HepG2 (cell line): ENCODE results near the gene LZTS2.

ENCODE experiments used
- ARNT ChIP-seq: fragments of 450-650 bp; IDR thresholded peaks from 2 replicates; pipeline ENCODE4 v1.6.1; 2017
- CTCF ChIP-seq: sonication (generic); formaldehyde crosslinking; IDR thresholded peaks from 2 replicates; pipeline ENCODE4 v1.5.0; 2020; ENCODE audit warnings: mild to moderate bottlenecking, missing genetic modification reagents, moderate library complexity
- ETV5 ChIP-seq: IDR thresholded peaks from 2 replicates; pipeline ENCODE4 v1.6.1; 2018; ENCODE audit warnings: missing biosample characterization, missing genetic modification reagents, inconsistent platforms, borderline replicate concordance
- FOXK1 ChIP-seq: sonication (generic); formaldehyde crosslinking; IDR thresholded peaks from 2 replicates; pipeline ENCODE4 v1.4.0; 2020; ENCODE audit warnings: low read depth, missing genetic modification reagents, borderline replicate concordance
- GTF2F1 ChIP-seq: fragments of 150-350 bp; IDR thresholded peaks from 2 replicates; pipeline ENCODE4 v1.6.1; 2014; ENCODE audit warnings: low read length
- IRF1 ChIP-seq: sonication (generic); formaldehyde crosslinking; IDR thresholded peaks from 2 replicates; pipeline ENCODE4 v1.4.0; 2020; ENCODE audit warnings: low read depth, mild to moderate bottlenecking, missing genetic modification reagents
- SMC3 ChIP-seq: IDR thresholded peaks from 2 replicates; pipeline ENCODE4 v1.6.1; 2011; ENCODE audit warnings: low read length, improper control_type of control experiment
- ZNF318 ChIP-seq: sonication (generic); formaldehyde crosslinking; IDR thresholded peaks from 2 replicates; pipeline ENCODE4 v1.4.0; 2020; ENCODE audit warnings: mild to moderate bottlenecking, missing genetic modification reagents
- ZNF589 ChIP-seq: sonication (generic); formaldehyde crosslinking; conservative IDR thresholded peaks from 2 replicates; pipeline ENCODE4 v1.8.0; 2022; ENCODE audit warnings: mild to moderate bottlenecking, moderate library complexity, missing genetic modification reagents

GRCh38 chr10:100972115-100972903 is 27.3 kb upstream of the LZTS2 start:
- TF ChIP-seq SMC3 (no peak), IRF1 (no peak), ZNF318 (no peak), CTCF (CRISPR knock-in tag) (no peak), FOXK1 (CRISPR knock-in tag) (no peak), ZNF589 (CRISPR knock-in tag) (no peak), ETV5 (CRISPR knock-in tag) (no peak), ARNT (no peak), GTF2F1 (no peak)
